Stimulated activated CD4-positive, alpha-beta T cell treated with anti-CD3 and anti-CD28 coated beads, TNF-alpha, amount 100 ng/mL, for 1 hour (primary cell): ENCODE measurements around the gene TTC29.
"Not testable (repeated sequence)": the region's sequence is repeated elsewhere in the genome, so short reads cannot be mapped to it uniquely, and the experiment has no call there.

ENCODE experiments used
- DNase-seq, 3 donors: peaks; one replicate each; pipeline ENCODE4 v3.0.0-alpha.2; 2020; ENCODE audit warnings: low read depth in 3 of 3, low spot score in 1 of 3

Gene TTC29

DNA sequence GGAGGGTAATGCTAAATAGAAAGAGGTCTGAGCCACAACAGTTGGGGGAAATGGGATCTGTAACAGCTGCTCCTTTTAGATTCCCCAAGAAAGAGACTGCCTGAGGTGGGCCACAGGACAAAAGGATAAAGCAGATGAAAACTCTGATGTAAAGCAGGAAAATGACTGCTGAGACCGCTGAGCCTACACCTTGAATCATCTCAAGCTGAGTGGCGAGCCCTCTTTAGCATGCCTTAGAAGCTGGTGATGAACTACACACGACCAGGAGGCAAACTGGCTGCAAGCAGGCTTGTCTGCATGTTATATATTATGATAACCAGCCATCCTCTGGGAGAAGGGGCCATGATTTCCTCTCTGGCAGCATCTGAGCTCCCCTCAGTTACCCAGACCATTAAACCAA, 88.4 kb downstream of the TTC29 start:
- DNase-seq: no peak

DNA sequence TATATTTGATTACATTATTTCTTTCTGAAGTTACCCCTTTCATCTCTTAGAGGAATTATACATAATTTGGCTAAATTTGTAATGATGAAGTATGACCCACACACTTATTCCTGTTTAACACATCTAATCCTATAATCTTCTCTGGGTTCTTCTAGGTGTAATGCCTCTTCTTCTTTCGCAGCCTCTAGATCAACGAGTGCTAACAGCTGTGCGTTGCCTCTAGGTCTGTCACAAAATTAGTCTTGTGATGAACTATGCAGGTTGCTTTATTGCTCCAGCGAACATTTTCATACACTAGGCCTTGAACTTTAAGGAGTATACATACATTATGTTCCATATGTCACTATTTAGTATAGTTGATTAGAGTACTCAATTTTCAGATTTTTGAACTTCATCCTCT, 89.9 kb downstream of the TTC29 start:
- DNase-seq: no peak

DNA sequence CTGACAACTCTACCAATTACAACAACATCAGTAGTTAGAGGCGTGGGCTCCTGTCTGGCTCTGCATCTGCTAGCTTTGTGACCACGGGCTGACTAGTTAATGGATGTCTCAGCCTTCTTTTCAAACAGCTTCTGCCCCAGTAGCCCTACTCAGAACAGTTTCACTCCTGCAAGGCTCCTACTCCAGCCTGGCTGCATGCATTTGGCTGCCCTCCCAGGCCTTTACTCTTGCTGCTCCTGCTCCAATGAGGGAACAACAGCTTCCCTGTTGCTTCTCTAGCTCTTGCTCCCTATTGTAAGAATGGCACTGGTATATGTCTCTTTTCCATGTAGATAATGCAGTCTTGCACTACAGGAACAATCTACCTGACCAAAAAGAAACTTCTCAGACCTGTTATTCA, 93.3 kb downstream of the TTC29 start:
- DNase-seq: no peak

DNA sequence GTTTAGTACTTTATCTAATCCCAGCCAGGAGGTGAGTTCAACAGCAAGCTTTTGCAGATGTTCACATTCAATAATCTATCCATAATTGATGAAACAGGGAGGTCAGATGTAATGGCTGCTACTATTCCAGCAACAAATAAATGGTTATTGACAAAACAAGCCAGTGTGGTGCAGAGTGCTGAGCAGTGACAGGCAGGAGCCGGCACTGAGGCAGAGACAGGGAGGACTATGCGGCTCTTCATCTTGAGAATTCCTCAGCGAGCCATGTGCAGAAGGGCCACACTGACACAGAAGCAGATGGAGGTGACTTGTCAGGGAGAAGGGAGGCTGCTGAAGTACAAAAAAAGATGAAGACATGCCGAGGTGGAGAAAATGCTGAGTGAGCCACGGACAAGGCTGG, 98.3 kb downstream of the TTC29 start:
- DNase-seq: no peak

DNA sequence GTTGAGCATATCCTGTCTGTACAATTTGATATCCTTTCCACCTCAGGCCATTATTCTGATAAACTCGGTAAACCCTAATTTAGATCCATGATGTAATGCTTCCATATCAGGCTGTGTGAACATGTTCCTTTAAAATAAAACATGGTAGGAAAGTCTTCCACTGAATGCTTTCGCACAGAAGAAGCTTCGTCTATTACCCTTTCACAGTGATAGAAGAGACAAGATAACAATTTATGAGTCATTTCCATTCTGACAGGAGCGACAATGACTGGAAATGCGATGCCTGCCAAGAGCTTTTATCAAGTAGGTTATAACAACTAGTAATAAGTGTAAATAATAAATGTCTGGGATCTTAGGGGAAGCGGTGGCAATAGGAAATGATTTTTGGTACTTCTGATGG, 98.8 kb downstream of the TTC29 start:
- no peak for DNase-seq

DNA sequence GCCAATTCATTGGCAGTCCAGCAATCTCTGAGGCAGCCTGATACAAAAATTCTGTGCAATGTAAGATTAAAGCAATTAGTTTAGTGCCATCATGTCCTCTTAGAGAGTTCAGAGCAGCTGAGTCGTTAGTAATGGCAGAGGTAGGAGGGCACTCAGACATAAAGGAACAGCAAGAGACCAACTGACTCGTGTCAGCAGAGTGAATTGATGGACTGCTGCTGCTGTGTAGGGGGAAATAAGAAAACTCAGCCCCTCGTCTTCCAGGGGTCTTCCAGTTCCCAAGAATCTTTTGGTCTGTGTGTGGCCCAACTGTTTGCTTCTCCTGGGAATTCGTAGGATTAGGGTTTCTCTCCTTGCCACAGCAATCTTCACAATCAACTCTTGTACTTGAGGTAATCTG, 100.9 kb downstream of the TTC29 start:
- DNase-seq: no peak

DNA sequence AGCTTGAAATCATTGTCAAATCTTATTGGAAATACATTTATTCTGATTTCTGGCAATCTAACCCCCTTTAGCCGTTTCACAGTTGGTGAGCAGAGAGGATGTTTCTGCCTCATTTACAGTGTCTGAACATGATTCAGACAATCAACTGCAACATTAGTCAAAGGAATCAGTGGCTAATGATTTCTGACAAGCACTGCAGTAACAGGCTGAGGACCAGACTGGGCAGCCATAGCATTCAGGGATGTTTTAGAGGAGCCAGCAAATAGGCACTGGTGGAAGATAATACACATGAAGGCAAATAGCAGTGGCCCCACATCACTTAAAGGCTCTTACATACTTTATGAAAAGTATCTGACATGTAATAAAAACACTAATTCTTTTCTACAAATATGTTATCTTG, 102.8 kb downstream of the TTC29 start:
- DNase-seq: no peak

DNA sequence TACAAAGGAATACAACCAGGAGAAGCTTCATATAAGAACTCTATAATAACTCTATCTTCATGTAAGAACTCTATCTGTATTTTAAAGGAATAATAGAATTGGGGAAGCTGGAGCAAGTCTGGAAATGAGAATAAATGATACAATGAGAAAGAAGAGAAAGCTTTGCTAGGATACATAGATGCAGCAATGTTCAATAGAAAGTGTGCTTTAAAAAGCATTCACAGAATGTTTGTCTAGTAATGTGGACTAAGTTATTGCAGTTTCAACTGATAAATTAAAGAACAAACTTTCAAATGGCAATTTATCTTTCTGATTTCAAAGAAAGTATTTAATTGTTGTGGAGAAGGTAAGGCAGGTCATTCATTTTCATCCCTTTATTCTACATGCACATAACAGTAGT, 104.9 kb downstream of the TTC29 start:
- DNase-seq: no peak

DNA sequence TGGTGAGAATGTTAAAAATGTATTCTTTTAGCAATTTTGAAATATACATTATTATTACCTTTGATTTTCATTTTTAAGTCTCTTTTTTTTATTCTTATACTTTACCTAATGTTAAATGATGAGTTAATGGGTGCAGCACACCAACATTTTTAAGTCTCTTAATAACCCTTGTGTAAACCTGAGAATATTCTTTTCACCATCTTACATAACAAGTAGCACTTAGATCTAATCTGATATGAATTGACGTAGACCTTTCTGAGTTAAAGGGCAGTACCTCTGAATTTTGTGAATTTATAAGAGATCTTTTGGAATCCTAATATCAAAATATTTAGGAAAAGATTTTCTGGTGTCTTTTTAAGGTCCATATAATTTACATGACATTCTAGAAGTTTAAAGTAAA, 110.6 kb downstream of the TTC29 start:
- no peak for DNase-seq

DNA sequence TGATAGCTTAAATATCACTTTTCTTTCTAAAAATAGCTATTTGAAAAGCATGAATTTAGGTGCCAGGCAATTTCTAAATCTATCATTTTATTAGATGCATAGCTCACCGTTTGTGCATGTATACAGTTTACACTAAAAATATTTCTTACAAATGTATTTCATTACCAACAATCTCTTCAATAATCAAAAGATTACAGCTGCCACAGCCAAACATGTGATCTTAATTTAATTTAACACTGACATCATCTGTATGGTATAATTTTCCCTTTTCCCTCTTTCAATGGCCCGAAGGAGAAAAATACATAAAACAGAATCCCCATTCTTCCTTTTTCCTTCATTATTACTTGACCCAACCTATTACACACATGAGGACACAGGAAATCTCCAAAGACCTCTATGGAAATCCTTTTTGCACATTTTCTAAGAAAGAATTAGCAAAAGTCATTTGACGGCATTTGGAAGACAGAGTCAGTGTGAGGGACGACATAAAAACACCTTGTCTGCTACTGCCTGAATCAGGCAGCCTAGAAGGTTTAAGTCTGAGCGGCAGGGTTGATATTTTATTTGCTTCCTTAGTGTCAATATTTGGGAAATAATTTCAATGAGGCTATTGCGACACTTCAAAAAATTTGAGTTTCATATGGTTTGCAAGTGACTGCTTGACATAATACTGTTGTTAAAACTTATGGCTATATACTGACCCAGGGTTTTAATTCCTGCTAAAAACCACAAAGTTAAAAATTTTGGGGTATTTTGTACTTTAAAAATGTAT, 111.2 kb downstream of the TTC29 start:
- DNase-seq: no peak

DNA sequence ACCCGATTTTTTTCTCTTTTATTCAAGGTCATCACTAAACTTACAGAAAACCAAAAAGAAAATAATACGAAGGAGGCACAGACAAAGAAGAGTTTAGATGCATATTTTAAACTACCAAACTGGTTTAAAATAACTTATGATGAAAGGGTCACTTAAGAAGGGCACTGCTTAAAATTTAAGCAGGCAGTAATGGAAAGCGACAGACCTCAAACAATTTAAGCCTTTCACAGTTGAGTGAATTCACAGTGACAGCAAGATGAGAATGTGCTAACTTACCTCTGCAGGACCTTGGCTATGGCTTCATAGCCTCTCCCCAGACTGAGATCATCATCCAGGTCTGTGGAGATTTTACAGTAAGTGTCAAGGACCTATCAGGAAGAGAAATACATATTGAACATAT, 112.1 kb downstream of the TTC29 start:
- no peak for DNase-seq

DNA sequence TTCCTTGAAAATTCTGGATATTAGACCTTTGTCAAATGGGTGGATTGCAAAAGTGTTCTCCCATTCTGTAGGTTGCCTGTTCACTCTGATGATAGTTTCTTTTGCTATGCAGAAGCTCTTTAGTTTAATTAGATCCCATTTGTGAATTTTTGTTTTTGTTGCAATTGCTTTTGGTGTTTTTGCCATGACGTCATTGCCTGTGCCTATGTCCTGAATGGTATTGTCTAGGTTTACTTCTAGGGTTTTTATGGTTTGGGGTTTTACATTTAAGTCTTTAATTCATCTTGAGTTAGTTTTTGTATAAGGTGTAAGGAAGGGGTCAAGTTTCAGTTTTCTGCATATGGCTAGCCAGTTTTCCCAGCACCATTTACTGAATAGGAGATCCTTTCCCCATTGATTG, 122.7 kb downstream of the TTC29 start:
- not testable (repeated sequence) for DNase-seq

DNA sequence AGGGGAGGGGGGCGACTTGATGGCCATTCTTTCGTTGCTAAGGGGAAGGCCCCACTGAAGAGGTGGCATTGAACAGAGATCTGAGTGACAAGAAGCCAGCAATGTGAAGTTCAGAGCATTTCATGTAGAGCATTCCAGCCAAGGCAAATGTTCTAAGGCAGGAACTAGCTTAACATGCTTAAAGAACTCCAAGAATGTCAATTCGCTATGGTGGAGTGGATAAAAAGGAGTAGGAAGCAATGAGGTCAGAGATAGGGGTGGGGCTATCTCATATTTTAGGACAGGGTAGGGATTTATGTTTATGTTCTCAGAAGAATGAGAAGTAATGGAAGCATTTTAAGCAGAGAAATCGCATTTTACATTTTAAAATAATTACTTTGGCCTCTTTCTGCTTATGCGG, 130.9 kb downstream of the TTC29 start:
- DNase-seq: no peak

DNA sequence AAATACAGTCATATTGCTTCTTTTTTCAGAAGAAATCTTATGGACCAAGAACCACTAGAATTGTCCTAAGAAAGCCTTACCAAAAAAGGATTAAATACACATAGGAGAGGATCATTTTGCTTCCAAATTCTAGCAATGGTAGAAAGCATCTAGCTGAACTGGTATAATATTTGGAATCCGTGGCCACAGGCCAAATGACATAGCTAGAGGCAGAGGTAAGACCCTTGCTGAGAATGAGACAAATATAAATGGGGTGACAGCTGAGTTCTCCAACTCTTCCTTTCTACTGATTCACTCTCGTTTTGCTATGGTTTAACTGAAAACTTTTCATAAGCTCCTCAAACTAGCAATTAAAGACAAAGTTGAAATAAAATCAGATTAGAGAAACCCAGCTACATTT, 150.0 kb downstream of the TTC29 start:
- DNase-seq: no peak

DNA sequence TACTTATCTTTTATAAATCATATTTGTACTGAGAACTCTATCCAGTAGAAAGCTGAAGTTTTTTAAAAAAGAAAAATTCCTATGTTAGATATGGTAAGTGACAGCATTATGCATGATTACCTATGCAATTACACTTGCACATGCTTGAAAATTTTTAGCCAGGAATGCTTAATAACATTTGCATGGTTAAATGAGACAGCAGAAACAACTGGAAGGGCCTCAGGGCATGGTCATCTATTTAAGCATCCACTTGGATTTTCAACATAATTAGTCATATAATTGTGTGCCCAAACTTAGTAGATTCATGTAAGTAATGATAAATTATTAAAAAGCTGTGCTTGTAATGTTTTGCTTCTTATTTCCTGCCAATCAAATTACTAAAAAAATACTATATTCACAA, 151.9 kb downstream of the TTC29 start:
- DNase-seq: no peak

DNA sequence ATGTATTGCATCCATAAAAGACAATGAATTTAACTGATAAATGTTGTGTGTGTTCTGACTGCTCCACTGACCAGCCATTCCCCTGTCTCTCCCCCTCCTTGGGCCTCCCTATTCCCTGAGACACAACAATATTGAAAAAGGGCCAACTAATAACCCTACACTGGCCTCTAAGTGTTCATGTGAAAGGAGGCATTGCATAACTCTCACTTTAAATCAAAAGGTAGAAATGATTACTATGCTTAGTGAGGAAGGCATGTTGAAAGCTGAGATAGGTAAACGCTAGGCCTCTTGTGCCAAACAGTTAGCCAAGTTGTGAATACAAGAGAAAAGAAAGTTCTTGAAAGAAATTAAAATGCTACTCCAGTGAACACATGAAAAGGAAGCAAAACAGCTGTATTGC, 154.2 kb downstream of the TTC29 start:
- DNase-seq: no peak

DNA sequence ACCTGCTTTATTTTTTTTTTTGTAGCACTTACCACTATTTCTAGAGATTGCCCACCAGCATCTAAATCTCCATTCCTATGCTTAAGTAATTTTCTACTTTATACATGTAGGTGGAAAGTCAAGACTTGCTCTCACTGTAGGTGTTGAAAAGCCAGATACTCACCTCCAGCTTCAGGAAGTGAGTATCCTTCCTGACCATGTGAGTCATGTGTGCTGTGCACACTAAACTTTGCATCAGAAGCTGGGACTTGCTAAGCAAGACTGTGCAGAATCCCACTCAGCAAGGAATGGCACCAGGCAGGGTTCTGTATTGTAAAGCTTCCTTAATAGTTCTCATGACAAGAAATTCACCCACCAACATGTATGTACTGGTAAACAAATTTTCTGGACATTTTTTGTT, 155.1 kb downstream of the TTC29 start:
- no peak for DNase-seq

DNA sequence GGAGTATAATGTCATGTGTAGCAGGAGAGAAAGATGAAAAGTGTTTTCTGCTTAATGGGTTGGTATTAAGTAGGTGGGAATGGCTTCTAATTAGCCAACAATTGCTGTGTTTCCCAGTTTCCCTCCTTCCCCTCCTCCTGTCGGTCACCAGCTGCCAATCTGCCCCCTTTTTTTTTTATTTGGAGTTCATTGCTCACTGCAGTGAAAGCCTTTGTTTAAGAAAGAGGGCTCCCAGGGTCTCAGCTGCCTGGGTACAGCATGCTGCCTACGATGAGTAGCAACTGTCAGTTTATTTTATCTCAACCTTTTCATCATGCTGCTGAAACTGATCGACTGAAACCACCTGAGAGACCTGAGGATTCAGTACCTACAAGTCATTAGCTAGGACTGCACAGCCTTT, 157.9 kb downstream of the TTC29 start:
- DNase-seq: no peak

DNA sequence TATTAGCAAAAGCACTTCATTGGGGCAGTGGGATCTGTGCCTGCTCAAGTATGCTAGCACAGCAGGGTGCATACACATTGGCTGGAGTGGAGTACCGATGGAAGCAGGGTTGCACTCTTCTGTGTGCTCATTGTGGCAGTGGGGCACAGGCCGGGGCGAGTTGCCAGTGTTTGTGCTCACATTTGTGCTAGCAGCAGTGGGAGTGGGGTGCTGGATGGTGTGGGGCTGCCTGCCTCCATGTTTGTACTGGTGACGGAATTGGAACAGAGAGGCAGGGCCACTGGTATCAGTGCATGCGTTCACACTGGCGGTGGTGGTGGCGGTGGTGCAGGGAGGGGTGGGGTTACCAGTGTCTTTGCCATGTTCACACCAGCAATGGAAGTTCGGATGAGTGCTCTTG, 169.0 kb downstream of the TTC29 start:
- DNase-seq: no peak

DNA sequence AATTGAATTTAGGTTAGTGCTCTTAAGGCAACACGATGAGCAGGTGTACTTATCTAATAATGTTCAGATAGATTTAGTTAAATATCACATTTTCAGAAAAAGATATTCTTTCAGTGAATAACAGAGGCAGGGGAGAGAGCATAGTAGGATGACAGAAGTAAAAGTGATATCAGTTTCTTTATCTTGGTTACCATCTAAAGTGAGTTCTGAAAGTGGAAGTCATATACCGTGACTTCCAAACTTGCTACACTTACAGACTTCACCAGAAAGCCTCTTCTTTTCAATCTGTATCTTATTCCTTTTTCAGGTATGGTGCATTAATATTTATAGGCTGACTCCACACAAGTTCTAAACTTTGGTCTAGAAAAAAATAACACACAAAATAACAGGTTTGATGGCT, 182.1 kb downstream of the TTC29 start:
- DNase-seq: no peak

DNA sequence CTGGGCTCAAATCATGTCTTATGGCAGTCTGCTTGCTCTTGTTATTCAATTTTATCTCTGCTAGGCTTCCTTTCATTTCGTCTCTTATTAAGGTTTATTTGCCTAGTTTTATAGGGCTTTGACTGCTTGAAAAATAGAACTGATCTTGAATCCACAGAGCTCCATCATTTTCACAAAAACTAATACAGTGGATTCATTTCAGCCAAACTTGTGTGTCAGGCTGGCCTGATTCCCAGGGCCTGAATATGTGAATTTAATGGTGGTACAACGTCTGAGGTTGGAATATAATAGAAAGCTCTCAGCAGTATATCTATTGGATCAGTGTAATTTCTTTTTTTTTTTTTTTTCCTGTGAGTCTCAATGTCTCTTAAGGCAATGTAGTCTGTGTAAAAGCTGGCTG, 183.6 kb downstream of the TTC29 start:
- no peak for DNase-seq

DNA sequence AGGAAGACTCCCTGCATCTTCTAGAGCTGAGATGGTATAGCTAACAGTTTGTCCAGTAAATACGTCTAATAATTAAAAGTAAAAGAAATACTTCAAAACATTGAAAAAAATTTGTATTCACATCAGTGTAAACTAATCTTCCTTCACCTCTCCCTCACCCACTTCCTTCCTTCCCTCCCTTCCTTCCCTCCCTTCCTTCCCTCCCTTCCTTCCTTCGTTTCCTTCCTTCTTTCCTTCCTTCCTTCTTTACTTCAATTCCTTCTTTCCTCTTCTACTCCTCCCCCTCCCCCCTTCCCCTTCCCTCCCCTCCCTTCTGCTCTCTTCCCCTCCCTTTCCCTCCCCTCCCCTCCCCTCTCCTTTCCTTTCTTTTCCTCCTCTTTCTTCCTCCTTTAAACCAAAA, 203.2 kb downstream of the TTC29 start:
- no peak for DNase-seq

DNA sequence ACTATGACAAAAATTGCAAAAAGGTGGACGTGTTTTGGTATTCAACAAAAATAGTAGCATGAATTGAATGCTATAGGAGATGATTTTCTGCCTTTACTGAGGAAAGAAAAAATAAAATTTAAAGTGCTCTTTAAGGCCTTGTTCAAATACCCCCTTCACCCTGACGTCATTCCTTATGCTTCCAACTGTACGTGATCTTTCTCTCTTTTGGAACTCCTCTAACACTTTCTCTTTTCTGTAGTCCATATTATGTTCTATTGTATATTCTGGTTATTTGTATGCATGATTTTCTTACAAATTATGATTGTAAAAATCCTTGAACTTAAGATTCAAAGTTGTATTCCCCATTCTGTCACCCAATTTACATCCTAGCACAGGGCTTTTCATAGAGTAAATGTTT, 206.5 kb downstream of the TTC29 start:
- no peak for DNase-seq

DNA sequence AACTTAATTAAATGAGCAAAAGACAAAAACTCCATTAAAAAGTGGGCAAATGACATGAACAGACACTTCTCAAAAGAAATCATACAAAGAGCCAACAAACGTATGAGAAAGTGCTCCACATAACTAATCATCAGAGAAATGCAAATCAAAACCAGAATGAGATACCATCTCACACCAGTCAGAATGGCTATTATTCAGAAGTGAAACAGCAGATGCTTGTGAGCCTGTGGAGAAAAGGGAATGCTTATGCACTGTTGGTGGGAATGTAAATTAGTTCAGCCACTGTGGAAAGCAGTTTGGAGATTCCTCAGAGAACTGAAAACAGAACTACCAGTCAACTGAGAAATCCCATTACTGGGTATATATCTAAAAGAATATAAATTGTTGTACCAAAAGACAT, 222.1 kb downstream of the TTC29 start:
- not testable (repeated sequence) for DNase-seq
